Measurements from ENCODE around the gene FOXC2.

Gene FOXC2

GRCh38 chr16:86577314-86577971 is 10.8 kb downstream of the FOXC2 start:
- no peaks in the 10 kb centered on the region for H3K27me3 ChIP-seq (ENCODE audit: control insufficient read depth, insufficient read depth, low read length)
- peaks cover 92% of the 10 kb centered on the region for H3K4me1 ChIP-seq (ENCODE audit: control insufficient read depth, insufficient read depth, low read length)
- peak overlapping the region; percentile 98 for H3K9ac ChIP-seq (ENCODE audit: low read depth, low read length)
- peak overlapping the region; percentile 79 for H3K4me3 ChIP-seq (ENCODE audit: low read length)
- peak overlapping the region; percentile 90 for H3K4me2 ChIP-seq (ENCODE audit: low read length)
- no peaks in the 10 kb centered on the region for H3K9me3 ChIP-seq (replicated peaks; ENCODE audit: low read length)
- H3K36me3 ChIP-seq (ENCODE audit: insufficient read depth, low read length): peaks cover 34% of the 10 kb centered on the region

GRCh38 chr16:86578061-86578599 is 11.5 kb downstream of the FOXC2 start, which contains the start of gene FOXL1:
Gene FOXL1, plus strand, starts transcription at chr16:86578549. Its CDS starts 175 bp downstream, at chr16:86578724.
- peaks cover 89% of the 10 kb centered on the region for H3K4me1 ChIP-seq (ENCODE audit: control insufficient read depth, insufficient read depth, low read length)
- H3K4me3 ChIP-seq (ENCODE audit: low read length): peak within 1 kb of the TSS; percentile 79
- H3K27me3 ChIP-seq (ENCODE audit: control insufficient read depth, insufficient read depth, low read length): no peaks in the 10 kb centered on the region
- H3K9me3 ChIP-seq (replicated peaks; ENCODE audit: low read length): no peaks in the 10 kb centered on the region
- peak within 1 kb of the TSS; percentile 98 for H3K9ac ChIP-seq (ENCODE audit: low read depth, low read length)
- H3K4me2 ChIP-seq (ENCODE audit: low read length): peak within 1 kb of the TSS; percentile 90
- peaks cover 27% of the 10 kb centered on the region for H3K36me3 ChIP-seq (ENCODE audit: insufficient read depth, low read length)

GRCh38 chr16:86578611-86579267 is 12.1 kb downstream of the FOXC2 start:
- peak overlapping the region; percentile 79 for H3K4me3 ChIP-seq (ENCODE audit: low read length)
- H3K4me2 ChIP-seq (ENCODE audit: low read length): peak overlapping the region; percentile 90
- no peaks in the 10 kb centered on the region for H3K27me3 ChIP-seq (ENCODE audit: control insufficient read depth, insufficient read depth, low read length)
- peaks cover 22% of the 10 kb centered on the region for H3K36me3 ChIP-seq (ENCODE audit: insufficient read depth, low read length)
- peaks cover 89% of the 10 kb centered on the region for H3K4me1 ChIP-seq (ENCODE audit: control insufficient read depth, insufficient read depth, low read length)
- H3K9me3 ChIP-seq (replicated peaks; ENCODE audit: low read length): no peaks in the 10 kb centered on the region
- H3K9ac ChIP-seq (ENCODE audit: low read depth, low read length): peak overlapping the region; percentile 98

- Histone ChIP-seq H3K27me3 (ENCODE audit: control insufficient read depth, insufficient read depth, low read length) (no peaks in the 10 kb centered on the region), H3K36me3 (ENCODE audit: insufficient read depth, low read length) (peaks cover 15% of the 10 kb centered on the region), H3K9me3 (replicated peaks; ENCODE audit: low read length) (no peaks in the 10 kb centered on the region), H3K4me1 (ENCODE audit: control insufficient read depth, insufficient read depth, low read length) (peaks cover 89% of the 10 kb centered on the region), H3K9ac (ENCODE audit: low read depth, low read length) (peak overlapping the region; percentile 98), H3K4me2 (ENCODE audit: low read length) (peak overlapping the region; percentile 90), H3K4me3 (ENCODE audit: low read length) (peak overlapping the region; percentile 79)
Measured at GRCh38 chr16:86579268-86580062, 12.8 kb downstream of the FOXC2 start.

- H3K4me1 ChIP-seq (ENCODE audit: control insufficient read depth, insufficient read depth, low read length): peaks cover 89% of the 10 kb centered on the region
- peak overlapping the region; percentile 98 for H3K9ac ChIP-seq (ENCODE audit: low read depth, low read length)
- H3K27me3 ChIP-seq (ENCODE audit: control insufficient read depth, insufficient read depth, low read length): no peaks in the 10 kb centered on the region
Measured at GRCh38 chr16:86580063-86580790, 13.6 kb downstream of the FOXC2 start.

GRCh38 chr16:86580791-86581170 is 14.2 kb downstream of the FOXC2 start:
- peaks cover 91% of the 10 kb centered on the region for H3K4me1 ChIP-seq (ENCODE audit: control insufficient read depth, insufficient read depth, low read length)
- no peaks in the 10 kb centered on the region for H3K9me3 ChIP-seq (replicated peaks; ENCODE audit: low read length)
- H3K27me3 ChIP-seq (ENCODE audit: control insufficient read depth, insufficient read depth, low read length): no peaks in the 10 kb centered on the region
- H3K4me2 ChIP-seq (ENCODE audit: low read length): peak overlapping the region; percentile 90
- H3K36me3 ChIP-seq (ENCODE audit: insufficient read depth, low read length): peaks cover 11% of the 10 kb centered on the region
- H3K4me3 ChIP-seq (ENCODE audit: low read length): peak overlapping the region; percentile 79
- peak overlapping the region; percentile 98 for H3K9ac ChIP-seq (ENCODE audit: low read depth, low read length)

More at GRCh38 chr16:86580063-86580790, 13.6 kb downstream of the FOXC2 start:
- peaks cover 11% of the 10 kb centered on the region for H3K36me3 ChIP-seq (ENCODE audit: insufficient read depth, low read length)
- no peaks in the 10 kb centered on the region for H3K9me3 ChIP-seq (replicated peaks; ENCODE audit: low read length)
- peak overlapping the region; percentile 90 for H3K4me2 ChIP-seq (ENCODE audit: low read length)
- H3K4me3 ChIP-seq (ENCODE audit: low read length): peak overlapping the region; percentile 79

GRCh38 chr16:86581458-86581857 is 14.8 kb downstream of the FOXC2 start:
- Histone ChIP-seq H3K9ac (ENCODE audit: low read depth, low read length) (peak overlapping the region; percentile 98), H3K27me3 (ENCODE audit: control insufficient read depth, insufficient read depth, low read length) (no peaks in the 10 kb centered on the region), H3K4me3 (ENCODE audit: low read length) (peak overlapping the region; percentile 79), H3K36me3 (ENCODE audit: insufficient read depth, low read length) (peaks cover 8% of the 10 kb centered on the region), H3K4me2 (ENCODE audit: low read length) (peak overlapping the region; percentile 90), H3K4me1 (ENCODE audit: control insufficient read depth, insufficient read depth, low read length) (peaks cover 96% of the 10 kb centered on the region), H3K9me3 (replicated peaks; ENCODE audit: low read length) (no peaks in the 10 kb centered on the region)

GRCh38 chr16:86584071-86584685 is 17.5 kb downstream of the FOXC2 start:
- H3K4me2 ChIP-seq (ENCODE audit: low read length): no peak overlapping the region
- H3K36me3 ChIP-seq (ENCODE audit: insufficient read depth, low read length): peaks cover 7% of the 10 kb centered on the region
- no peak overlapping the region for H3K9ac ChIP-seq (ENCODE audit: low read depth, low read length)
- peaks cover 79% of the 10 kb centered on the region for H3K4me1 ChIP-seq (ENCODE audit: control insufficient read depth, insufficient read depth, low read length)
- H3K4me3 ChIP-seq (ENCODE audit: low read length): no peak overlapping the region
- H3K9me3 ChIP-seq (replicated peaks; ENCODE audit: low read length): no peaks in the 10 kb centered on the region
- no peaks in the 10 kb centered on the region for H3K27me3 ChIP-seq (ENCODE audit: control insufficient read depth, insufficient read depth, low read length)

GRCh38 chr16:86584726-86585721 is 18.4 kb downstream of the FOXC2 start:
- peak overlapping the region; percentile 88 for H3K9ac ChIP-seq (ENCODE audit: low read depth, low read length)
- no peaks in the 10 kb centered on the region for H3K9me3 ChIP-seq (replicated peaks; ENCODE audit: low read length)
- H3K4me3 ChIP-seq (ENCODE audit: low read length): peak overlapping the region; percentile 33
- peaks cover 79% of the 10 kb centered on the region for H3K4me1 ChIP-seq (ENCODE audit: control insufficient read depth, insufficient read depth, low read length)
- peaks cover 4% of the 10 kb centered on the region for H3K36me3 ChIP-seq (ENCODE audit: insufficient read depth, low read length)
- peak overlapping the region; percentile 60 for H3K4me2 ChIP-seq (ENCODE audit: low read length)
- no peaks in the 10 kb centered on the region for H3K27me3 ChIP-seq (ENCODE audit: control insufficient read depth, insufficient read depth, low read length)
